Loucy (cell line): ENCODE data around the gene TAAR9.

ENCODE experiments used
- EZH2phosphoT487 ChIP-seq: fragments of 200-600 bp; IDR thresholded peaks from 2 replicates; pipeline ENCODE4 v1.6.1; 2018; ENCODE audit warnings: antibody characterized with exemption, mild to moderate bottlenecking, moderate library complexity, borderline replicate concordance
- TF ChIP-seq, protein P1 (sequence below): fragments of 200-600 bp; sonication (generic); conservative IDR thresholded peaks from 2 replicates; pipeline ENCODE4 v1.5.1; 2014; ENCODE audit warnings: mild to moderate bottlenecking, antibody characterized with exemption, low read length

DNA sequence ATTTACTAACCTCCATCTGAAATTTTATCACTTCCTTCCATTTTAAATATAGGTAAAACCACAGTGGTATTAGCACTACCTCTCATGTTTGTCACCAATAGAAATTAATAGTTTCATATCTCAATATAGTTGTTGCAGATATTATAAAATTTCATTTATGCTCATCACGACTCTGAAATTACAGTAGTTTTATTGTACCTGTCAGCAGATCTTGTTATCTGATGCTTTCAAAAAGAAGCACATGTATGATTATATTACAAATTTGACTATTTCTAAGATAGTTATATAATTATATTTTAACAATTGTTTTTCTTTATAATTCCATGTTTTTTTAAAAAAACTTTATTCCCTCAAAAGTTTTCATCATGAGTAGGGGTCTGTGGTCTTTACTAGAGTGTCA is 46.6 kb downstream of the TAAR9 start:
- TF ChIP-seq, protein P1, sequence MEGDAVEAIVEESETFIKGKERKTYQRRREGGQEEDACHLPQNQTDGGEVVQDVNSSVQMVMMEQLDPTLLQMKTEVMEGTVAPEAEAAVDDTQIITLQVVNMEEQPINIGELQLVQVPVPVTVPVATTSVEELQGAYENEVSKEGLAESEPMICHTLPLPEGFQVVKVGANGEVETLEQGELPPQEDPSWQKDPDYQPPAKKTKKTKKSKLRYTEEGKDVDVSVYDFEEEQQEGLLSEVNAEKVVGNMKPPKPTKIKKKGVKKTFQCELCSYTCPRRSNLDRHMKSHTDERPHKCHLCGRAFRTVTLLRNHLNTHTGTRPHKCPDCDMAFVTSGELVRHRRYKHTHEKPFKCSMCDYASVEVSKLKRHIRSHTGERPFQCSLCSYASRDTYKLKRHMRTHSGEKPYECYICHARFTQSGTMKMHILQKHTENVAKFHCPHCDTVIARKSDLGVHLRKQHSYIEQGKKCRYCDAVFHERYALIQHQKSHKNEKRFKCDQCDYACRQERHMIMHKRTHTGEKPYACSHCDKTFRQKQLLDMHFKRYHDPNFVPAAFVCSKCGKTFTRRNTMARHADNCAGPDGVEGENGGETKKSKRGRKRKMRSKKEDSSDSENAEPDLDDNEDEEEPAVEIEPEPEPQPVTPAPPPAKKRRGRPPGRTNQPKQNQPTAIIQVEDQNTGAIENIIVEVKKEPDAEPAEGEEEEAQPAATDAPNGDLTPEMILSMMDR, result no peak
- TF ChIP-seq EZH2phosphoT487, result no peak
